ENCODE results near the gene TMEM91.

DNA sequence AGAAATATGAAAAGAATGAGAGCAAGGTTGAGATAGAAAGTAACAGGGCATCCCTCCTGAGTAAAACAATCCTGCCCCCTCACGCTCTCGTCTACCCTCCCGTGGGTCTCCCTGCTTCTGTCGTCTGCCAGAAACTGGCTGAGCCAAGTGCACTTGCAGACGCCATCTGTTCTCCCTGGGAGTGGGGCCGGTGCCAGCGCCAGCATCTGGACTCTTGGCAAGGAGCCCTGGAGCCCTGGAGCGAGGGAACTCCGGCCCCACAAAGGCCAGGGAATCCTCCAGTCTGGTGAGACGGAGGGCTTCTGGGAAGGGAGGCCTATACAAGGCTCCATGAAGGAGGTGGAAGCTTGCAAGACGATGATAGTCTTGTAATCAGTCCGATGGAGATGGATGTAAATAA lies 2.3 kb upstream of the TMEM91 start:
- no peak for TF ChIP-seq POLR2AphosphoS5 (IDR thresholded peaks at IDR 0.05)
- TF ChIP-seq, protein P1, sequence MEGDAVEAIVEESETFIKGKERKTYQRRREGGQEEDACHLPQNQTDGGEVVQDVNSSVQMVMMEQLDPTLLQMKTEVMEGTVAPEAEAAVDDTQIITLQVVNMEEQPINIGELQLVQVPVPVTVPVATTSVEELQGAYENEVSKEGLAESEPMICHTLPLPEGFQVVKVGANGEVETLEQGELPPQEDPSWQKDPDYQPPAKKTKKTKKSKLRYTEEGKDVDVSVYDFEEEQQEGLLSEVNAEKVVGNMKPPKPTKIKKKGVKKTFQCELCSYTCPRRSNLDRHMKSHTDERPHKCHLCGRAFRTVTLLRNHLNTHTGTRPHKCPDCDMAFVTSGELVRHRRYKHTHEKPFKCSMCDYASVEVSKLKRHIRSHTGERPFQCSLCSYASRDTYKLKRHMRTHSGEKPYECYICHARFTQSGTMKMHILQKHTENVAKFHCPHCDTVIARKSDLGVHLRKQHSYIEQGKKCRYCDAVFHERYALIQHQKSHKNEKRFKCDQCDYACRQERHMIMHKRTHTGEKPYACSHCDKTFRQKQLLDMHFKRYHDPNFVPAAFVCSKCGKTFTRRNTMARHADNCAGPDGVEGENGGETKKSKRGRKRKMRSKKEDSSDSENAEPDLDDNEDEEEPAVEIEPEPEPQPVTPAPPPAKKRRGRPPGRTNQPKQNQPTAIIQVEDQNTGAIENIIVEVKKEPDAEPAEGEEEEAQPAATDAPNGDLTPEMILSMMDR (IDR thresholded peaks at IDR 0.05; ENCODE audit: poor library complexity, severe bottlenecking) = no peak
- no peak for TF ChIP-seq TAF1 (IDR thresholded peaks at IDR 0.05; ENCODE audit: low read depth)
- TF ChIP-seq MXI1 (conservative IDR thresholded peaks at IDR 0.05; ENCODE audit: poor library complexity, severe bottlenecking) = no peak
- no peak for TF ChIP-seq EZH2 (IDR thresholded peaks at IDR 0.05; ENCODE audit: borderline replicate concordance, insufficient read depth, low read length, poor library complexity, severe bottlenecking)
- no peak for TF ChIP-seq EP300 (conservative IDR thresholded peaks at IDR 0.05; ENCODE audit: poor library complexity, severe bottlenecking)
- no peak for TF ChIP-seq RAD21 (conservative IDR thresholded peaks at IDR 0.05)
- TF ChIP-seq, protein P2, sequence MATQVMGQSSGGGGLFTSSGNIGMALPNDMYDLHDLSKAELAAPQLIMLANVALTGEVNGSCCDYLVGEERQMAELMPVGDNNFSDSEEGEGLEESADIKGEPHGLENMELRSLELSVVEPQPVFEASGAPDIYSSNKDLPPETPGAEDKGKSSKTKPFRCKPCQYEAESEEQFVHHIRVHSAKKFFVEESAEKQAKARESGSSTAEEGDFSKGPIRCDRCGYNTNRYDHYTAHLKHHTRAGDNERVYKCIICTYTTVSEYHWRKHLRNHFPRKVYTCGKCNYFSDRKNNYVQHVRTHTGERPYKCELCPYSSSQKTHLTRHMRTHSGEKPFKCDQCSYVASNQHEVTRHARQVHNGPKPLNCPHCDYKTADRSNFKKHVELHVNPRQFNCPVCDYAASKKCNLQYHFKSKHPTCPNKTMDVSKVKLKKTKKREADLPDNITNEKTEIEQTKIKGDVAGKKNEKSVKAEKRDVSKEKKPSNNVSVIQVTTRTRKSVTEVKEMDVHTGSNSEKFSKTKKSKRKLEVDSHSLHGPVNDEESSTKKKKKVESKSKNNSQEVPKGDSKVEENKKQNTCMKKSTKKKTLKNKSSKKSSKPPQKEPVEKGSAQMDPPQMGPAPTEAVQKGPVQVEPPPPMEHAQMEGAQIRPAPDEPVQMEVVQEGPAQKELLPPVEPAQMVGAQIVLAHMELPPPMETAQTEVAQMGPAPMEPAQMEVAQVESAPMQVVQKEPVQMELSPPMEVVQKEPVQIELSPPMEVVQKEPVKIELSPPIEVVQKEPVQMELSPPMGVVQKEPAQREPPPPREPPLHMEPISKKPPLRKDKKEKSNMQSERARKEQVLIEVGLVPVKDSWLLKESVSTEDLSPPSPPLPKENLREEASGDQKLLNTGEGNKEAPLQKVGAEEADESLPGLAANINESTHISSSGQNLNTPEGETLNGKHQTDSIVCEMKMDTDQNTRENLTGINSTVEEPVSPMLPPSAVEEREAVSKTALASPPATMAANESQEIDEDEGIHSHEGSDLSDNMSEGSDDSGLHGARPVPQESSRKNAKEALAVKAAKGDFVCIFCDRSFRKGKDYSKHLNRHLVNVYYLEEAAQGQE (IDR thresholded peaks at IDR 0.05; ENCODE audit: borderline replicate concordance) = no peak

Data from neural cell (in vitro differentiated cells).